IgD-negative memory B cell (primary cell): Measurements from ENCODE around the gene PDLIM1. TPM values are rescaled to one million over a fixed set of nuclear protein-coding genes. Genes with fewer than 3 reads are reported as not detected.
A peak's percentile ranks its signal among the peaks of the same experiment; 100 is the strongest.

Experiments
- H3K27ac Mint-ChIP-seq, 3 donors: one replicate each; pipeline ENCODE4 v1.8.0; 2020 to 2022; ENCODE audit warnings: mild to moderate bottlenecking in 3 of 3, mixed read lengths in 3 of 3, moderate library complexity in 1 of 3
- H3K27me3 Mint-ChIP-seq: one replicate; pipeline ENCODE4 v1.8.0; 2021; ENCODE audit warnings: mixed read lengths
- H3K36me3 Mint-ChIP-seq: one replicate; pipeline ENCODE4 v1.8.0; 2020; ENCODE audit warnings: mild to moderate bottlenecking, mixed read lengths
- H3K4me1 Mint-ChIP-seq, 3 donors: one replicate each; pipeline ENCODE4 v1.8.0; 2020 to 2022; ENCODE audit warnings: mixed read lengths in 3 of 3, mild to moderate bottlenecking in 1 of 3
- H3K4me3 Mint-ChIP-seq, 4 donors: one replicate each; pipeline ENCODE4 v1.8.0; 2020 to 2022; ENCODE audit warnings: mild to moderate bottlenecking in 4 of 4, mixed read lengths in 4 of 4, moderate library complexity in 3 of 4
- H3K9me3 Mint-ChIP-seq, 3 donors: one replicate each; pipeline ENCODE4 v1.8.0; 2020 to 2021; ENCODE audit warnings: mixed read lengths in 3 of 3, mild to moderate bottlenecking in 1 of 3
- polyA plus RNA-seq: library from polyadenylated mRNA; unstranded; fragments of 300-500 nt; fragmentation: Illumina TruSeq; gene quantifications from one replicate; pipeline ENCODE4 v1.2.3, GENCODE V29; 2021

The PDLIM1 gene
- polyA plus RNA-seq, 1 donor from 2014 or later: 357 TPM

DNA sequence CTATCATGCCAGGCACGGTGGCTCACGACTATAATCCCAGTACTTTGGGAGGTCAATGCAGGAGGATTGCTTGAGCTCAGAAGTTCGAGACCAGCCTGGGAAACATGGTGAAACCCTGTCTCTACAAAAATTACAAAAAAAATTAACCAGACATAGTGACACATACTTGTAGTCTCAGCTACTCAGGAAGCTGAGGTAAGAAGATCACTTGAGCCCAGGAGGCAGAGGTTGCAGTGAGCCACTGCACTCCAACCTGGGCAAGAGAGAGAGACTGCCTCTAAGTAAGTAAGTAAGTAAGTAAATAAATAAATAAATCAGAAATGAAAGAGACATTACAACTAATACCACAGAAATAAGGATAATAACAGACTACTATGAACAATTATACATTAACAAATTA lies 36.2 kb downstream of the PDLIM1 start:
- Mint-ChIP-seq H3K4me1 (peaks cover 13 to 32% (median 21%) of the 10 kb centered on the region in 3 donors), H3K9me3 (peaks cover 0 to 8% (median 5%) of the 10 kb centered on the region in 3 donors), H3K4me3 (peak overlapping the region in 2 of 4 donors; percentile 39 to 53), H3K36me3 (peaks cover 13% of the 10 kb centered on the region), H3K27me3 (no peaks in the 10 kb centered on the region), H3K27ac (peak overlapping the region in 1 of 3 donors; percentile 33)

DNA sequence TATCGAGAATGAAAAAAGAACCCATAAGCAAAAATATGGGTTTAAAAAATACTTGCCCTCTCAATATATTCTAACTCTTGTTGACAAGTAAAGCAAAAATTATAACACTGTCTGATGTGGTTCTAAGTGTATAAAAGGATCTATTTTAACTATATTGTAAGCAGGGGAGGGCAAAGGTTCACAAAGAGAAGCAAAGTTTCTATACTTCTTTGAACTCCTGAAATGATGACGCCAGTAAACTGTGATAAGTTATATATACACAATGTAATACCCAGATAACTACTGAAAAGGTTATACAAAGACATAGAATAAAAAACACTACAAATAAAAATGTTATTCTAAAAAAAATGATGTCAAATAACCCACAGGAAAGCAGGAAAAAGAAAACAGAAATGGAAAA lies 37.1 kb downstream of the PDLIM1 start:
- peaks cover 14 to 32% (median 23%) of the 10 kb centered on the region in 3 donors for H3K4me1 Mint-ChIP-seq
- peak overlapping the region in 1 of 3 donors; percentile 91 for H3K27ac Mint-ChIP-seq
- no peaks in the 10 kb centered on the region for H3K27me3 Mint-ChIP-seq
- H3K9me3 Mint-ChIP-seq: peaks cover 0 to 8% (median 7%) of the 10 kb centered on the region in 3 donors
- no peak overlapping the region for H3K4me3 Mint-ChIP-seq
- H3K36me3 Mint-ChIP-seq: peaks cover 13% of the 10 kb centered on the region

DNA sequence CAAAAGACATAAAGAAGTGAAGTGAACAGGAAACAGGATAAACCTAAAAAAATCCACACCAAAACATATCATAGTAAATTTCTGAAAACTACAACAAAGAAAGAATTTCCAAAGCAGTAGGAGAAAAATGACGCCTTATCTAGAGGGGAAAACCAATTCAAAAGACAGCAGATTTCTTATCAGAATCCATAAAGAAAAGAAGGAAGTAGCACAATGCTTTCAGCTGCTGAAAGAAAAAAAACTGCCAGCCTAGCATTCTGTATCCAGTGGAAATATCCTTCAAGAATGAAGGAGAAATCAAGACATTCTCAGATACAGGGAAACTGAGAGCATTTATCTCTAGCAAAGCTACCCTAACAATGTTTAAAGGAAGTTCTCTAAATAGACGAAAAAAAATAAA lies 37.8 kb downstream of the PDLIM1 start:
- Mint-ChIP-seq H3K36me3 (peaks cover 11% of the 10 kb centered on the region), H3K27ac (peak overlapping the region in 1 of 3 donors; percentile 91), H3K4me3 (peak overlapping the region in 1 of 4 donors; percentile 53), H3K9me3 (peaks cover 0 to 8% (median 7%) of the 10 kb centered on the region in 3 donors), H3K27me3 (no peaks in the 10 kb centered on the region), H3K4me1 (peaks cover 14 to 35% (median 23%) of the 10 kb centered on the region in 3 donors)

DNA sequence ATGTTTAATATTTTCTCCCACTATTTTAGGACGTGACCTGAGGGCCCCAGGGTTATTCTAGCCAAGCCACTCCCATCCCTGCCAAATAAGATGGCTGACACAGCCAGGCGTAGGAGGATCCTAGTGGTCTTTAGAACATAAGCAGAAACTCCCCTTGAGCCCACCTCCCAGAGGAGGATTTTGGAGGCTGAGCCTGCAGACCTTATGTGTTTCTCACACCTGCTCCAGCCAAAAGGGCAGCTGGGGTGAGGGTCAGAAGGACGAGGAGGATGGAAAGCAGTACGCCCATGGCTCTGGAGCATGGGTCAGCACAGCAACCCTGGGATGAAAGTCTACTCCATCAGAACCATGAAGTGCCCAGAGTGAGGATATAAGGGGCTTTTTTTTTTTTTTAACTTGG lies 39.9 kb downstream of the PDLIM1 start:
- H3K4me1 Mint-ChIP-seq: peaks cover 21 to 48% (median 27%) of the 10 kb centered on the region in 3 donors
- no peak overlapping the region for H3K27ac Mint-ChIP-seq
- H3K36me3 Mint-ChIP-seq: peaks cover 2% of the 10 kb centered on the region
- peak overlapping the region in 1 of 4 donors; percentile 51 for H3K4me3 Mint-ChIP-seq
- H3K9me3 Mint-ChIP-seq: peaks cover 0 to 2% (median 0%) of the 10 kb centered on the region in 3 donors
- no peaks in the 10 kb centered on the region for H3K27me3 Mint-ChIP-seq

DNA sequence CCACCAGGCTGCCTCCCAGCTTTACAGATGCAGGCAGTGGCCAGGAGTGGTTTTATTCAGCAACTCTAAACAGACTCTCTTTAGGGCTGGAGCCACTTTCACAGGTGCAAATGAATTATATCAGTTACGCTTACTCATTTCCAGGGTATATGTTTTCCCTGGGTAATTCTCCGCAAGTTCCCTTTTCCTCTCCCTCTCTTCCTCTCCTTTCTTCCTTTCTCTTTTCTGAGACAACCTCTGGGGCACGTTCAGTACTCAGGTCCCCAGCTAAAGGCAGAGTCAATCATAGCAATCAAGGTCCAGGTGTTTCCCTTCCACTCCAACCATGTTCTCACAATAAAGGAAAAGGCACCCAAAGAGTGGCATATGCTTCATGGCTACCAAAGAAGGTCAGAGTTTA lies 41.3 kb downstream of the PDLIM1 start:
- Mint-ChIP-seq H3K27me3 (no peaks in the 10 kb centered on the region), H3K9me3 (peaks cover 0 to 1% (median 0%) of the 10 kb centered on the region in 3 donors), H3K4me3 (no peak overlapping the region), H3K4me1 (peaks cover 20 to 44% (median 24%) of the 10 kb centered on the region in 3 donors), H3K36me3 (peaks cover 5% of the 10 kb centered on the region), H3K27ac (peak overlapping the region in 2 of 3 donors; percentile 62 to 78)

DNA sequence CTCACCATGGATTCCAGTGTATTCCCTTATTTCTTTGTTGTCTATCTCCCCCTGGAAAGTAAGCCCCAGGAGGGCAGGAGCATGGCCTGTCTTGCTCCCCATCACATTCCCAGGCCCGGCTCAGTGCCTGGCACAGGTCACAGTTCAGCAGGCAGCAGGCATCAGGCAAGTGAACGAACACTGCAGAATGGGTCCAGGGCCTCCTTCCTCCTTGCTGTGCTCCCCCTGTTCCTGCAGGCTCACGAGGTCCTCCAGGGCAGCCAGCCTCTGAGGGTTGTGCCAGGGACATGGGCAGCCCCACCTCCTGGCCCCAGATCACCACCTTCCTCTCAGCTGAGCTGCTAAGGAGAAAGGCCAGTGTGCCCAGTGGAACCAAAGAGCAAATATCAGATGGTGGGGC lies 41.8 kb downstream of the PDLIM1 start:
- Mint-ChIP-seq H3K27me3 (no peaks in the 10 kb centered on the region), H3K9me3 (peaks cover 0 to 1% (median 0%) of the 10 kb centered on the region in 3 donors), H3K36me3 (peaks cover 5% of the 10 kb centered on the region), H3K4me3 (peak overlapping the region in 1 of 4 donors; percentile 64), H3K27ac (peak overlapping the region in 2 of 3 donors; percentile 43 to 88), H3K4me1 (peaks cover 21 to 43% (median 22%) of the 10 kb centered on the region in 3 donors)

DNA sequence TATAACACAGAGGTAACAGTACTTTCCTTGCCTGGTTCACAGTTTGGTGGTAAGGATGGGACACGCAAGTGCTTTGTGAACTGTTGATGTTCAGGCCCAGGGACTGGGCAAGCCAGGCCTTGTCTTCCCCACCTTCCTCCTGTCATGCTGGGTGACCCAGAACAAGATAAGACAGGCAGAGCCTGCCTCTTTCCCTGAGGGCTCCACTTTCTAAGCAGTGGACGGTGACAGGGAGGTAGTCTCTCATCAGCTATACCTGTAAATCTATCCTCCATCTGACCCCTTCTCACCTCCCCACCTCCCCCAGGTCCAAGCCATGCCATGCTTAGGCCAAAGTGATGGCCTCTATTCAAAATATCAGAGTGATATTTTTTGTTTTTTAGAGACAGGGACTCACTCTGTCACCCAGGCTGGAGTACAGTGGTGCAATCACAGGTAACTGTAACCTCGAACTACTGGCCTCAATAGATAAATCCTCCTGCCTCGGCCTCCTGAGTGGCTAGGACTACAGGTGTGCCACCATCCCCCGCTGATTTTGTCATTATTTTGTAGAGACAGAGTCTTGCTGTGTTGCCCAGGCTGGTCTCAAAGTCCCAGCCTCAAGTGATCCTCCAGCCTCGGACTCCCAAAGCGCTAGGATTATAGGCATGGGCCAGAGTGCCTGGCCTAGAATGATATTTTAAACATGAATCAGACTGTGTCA lies 42.8 kb downstream of the PDLIM1 start:
- H3K27me3 Mint-ChIP-seq: no peaks in the 10 kb centered on the region
- peak overlapping the region; percentile 64 to 91 (median 65) for H3K27ac Mint-ChIP-seq
- H3K36me3 Mint-ChIP-seq: peaks cover 5% of the 10 kb centered on the region
- H3K4me3 Mint-ChIP-seq: no peak overlapping the region
- peaks cover 21 to 35% (median 21%) of the 10 kb centered on the region in 3 donors for H3K4me1 Mint-ChIP-seq
- H3K9me3 Mint-ChIP-seq: peaks cover 0 to 1% (median 0%) of the 10 kb centered on the region in 3 donors

DNA sequence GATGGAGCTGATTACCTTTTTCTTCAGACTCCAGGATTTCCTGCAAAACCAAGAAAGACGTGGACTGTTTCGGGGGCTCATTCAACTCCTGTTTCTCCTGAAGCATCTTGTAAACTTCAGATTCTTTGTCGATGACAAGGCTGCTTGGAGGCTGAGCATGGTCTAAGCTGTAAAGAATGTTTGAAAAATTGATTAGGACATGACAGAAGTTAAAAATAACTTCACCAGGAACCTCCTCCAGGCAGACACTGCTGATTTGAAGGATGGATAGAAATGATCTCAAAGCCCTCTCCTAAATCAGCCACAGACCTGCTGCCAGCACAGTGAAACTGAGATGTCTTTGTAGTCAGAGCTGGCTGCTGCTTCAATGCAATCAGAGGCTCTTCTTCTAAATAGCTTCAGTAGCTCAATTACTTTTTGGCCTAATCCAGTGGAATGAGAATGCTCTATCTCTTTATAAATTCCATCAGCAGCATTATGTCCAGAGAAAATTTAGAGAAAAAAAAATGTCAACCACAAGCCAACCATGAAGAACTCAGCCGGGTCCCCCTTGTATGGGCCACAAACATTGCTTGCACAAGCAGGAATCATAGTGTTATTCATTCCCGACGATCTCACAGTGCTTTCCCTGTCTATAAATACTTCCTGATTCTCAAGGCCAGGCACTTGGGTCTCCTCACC lies 43.5 kb downstream of the PDLIM1 start:
- Mint-ChIP-seq H3K4me3 (no peak overlapping the region), H3K36me3 (peaks cover 5% of the 10 kb centered on the region), H3K27me3 (no peaks in the 10 kb centered on the region), H3K9me3 (peaks cover 0 to 1% (median 0%) of the 10 kb centered on the region in 3 donors), H3K27ac (peak overlapping the region; percentile 64 to 91 (median 65)), H3K4me1 (peaks cover 16 to 28% (median 18%) of the 10 kb centered on the region in 3 donors)

DNA sequence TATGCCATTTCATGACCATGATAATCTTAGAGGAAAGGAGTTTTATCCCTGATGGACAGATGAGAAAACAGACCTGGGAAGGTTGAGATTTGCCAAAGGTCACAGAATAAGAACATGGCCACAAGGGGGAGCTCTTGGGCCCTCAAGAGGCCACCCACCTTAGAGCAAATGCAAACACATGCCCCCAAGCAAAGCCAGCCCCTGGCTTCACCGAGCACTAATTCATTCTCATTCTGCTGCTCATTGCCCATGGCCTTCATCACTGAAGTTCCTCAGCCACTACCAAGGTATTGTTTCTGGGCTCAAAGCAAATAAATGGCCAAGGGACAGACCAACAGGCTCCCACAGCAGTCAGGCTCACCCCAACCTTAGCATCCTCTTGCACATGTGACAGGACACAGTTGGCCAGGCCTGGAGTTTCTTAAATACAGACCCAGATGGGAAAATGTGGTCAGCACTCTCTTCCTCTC lies 44.2 kb downstream of the PDLIM1 start:
- Mint-ChIP-seq H3K4me1 (peaks cover 16 to 23% (median 18%) of the 10 kb centered on the region in 3 donors), H3K27ac (peak overlapping the region; percentile 64 to 91 (median 65)), H3K9me3 (peaks cover 0 to 1% (median 0%) of the 10 kb centered on the region in 3 donors), H3K4me3 (no peak overlapping the region), H3K27me3 (no peaks in the 10 kb centered on the region), H3K36me3 (peaks cover 5% of the 10 kb centered on the region)

DNA sequence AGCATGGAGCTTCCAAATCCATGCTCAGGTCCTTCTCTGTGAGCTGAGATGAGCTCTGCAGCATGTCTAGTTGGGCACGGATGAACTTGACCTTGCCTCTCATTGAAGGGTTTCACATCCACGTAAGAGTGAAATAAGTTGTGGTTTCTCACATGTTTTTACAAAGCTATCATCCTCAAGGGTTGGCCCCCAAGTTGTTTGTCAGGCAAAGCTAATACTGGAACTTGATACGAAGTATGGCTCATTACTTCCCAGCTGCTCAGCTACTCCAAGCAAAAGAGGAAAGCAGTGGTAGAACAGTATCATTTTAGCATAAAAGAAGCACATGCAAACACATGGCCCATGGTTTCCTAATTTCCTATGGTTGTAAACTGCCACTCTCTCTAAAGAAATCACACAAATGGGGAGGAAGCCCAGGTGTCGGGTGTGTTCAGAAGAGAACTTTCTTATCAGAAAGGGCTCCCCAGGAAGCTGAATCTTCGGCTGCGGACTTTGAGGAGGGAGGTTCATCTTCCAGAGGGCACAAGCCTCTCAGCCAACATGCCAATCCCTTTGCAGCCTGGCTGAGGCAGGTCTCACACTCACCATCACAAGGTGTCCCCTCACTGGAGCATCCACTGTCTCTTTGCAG lies 45.3 kb downstream of the PDLIM1 start:
- Mint-ChIP-seq H3K27ac (peak overlapping the region in 1 of 3 donors; percentile 56), H3K27me3 (no peaks in the 10 kb centered on the region), H3K4me3 (peak overlapping the region in 1 of 4 donors; percentile 81), H3K4me1 (peaks cover 16 to 23% (median 18%) of the 10 kb centered on the region in 3 donors), H3K36me3 (peaks cover 3% of the 10 kb centered on the region), H3K9me3 (peaks cover 0 to 1% (median 0%) of the 10 kb centered on the region in 3 donors)

DNA sequence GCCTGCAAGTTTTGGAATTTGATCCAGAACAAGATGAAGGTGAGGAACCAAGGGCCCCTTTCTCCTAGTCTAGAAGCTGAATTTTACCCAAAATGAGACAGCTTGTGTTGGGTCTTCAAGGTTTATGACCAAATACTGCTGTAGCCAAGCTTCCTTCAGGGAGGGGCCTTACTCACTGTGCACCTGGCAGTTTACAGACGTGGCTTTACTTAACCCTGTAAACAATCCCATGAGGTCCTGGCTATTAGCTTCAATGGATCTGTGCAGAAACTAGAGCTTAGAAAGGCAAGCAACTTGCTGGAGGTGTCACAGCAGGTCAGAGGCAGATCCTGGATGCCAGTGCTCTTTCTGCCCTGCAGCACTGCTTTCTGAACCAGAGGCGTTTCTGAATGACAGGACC lies 46.7 kb downstream of the PDLIM1 start:
- peaks cover 8% of the 10 kb centered on the region for H3K36me3 Mint-ChIP-seq
- peaks cover 14 to 23% (median 17%) of the 10 kb centered on the region in 3 donors for H3K4me1 Mint-ChIP-seq
- H3K27me3 Mint-ChIP-seq: no peaks in the 10 kb centered on the region
- H3K4me3 Mint-ChIP-seq: no peak overlapping the region
- no peak overlapping the region for H3K27ac Mint-ChIP-seq
- peaks cover 0 to 3% (median 1%) of the 10 kb centered on the region in 3 donors for H3K9me3 Mint-ChIP-seq

DNA sequence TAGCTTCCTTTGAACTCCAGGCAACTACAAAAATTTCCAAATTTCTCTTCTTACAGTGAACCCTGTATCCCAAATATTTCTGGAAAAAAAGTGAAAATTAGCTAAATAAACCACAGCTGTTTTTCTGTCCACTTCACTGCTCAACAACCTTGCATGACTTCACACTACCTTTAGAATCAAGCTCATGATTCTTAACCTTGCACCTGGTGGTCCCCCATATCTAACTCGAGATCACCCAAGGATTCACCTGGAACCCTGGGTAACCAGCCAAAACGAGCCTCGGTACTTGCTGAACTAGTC lies 47.5 kb downstream of the PDLIM1 start:
- no peaks in the 10 kb centered on the region for H3K27me3 Mint-ChIP-seq
- no peak overlapping the region for H3K4me3 Mint-ChIP-seq
- no peak overlapping the region for H3K27ac Mint-ChIP-seq
- H3K36me3 Mint-ChIP-seq: peaks cover 8% of the 10 kb centered on the region
- peaks cover 14 to 22% (median 17%) of the 10 kb centered on the region in 3 donors for H3K4me1 Mint-ChIP-seq
- H3K9me3 Mint-ChIP-seq: peaks cover 0 to 3% (median 0%) of the 10 kb centered on the region in 3 donors

DNA sequence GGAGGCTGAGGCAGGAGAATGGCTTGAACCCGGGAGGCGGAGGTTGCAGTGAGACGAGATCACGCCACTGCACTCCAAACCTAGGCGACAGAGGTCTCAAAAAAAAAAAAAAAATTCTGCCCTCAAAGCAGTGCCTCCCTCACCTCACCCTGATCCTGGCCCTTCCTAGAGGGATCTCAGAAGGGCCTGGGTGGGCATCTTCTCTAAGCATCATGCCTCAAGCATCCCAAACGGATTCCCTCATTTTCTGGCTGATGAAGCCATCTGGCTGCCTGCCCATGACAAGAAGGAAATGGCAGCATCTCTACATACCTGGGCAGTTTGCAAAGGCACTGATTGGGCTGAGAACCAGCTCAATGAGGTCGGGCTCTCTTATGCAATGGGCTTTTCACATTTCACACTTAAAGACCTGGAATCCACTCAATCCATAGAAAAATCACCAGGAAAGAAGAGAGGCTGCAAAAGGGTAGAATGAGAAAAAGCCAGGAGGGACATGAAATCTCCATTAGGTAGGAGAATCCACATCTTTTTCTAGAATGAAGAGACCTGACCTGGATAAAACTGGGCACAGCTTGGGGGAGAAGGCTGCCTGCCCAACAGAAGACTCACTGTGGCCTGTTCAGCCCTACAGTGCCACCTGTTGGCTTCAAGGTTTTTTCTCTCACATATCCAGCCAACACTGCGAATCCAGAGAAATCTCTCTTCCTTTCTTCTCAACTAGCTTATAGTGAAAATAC lies 48.1 kb downstream of the PDLIM1 start:
- H3K9me3 Mint-ChIP-seq: peaks cover 0 to 3% (median 0%) of the 10 kb centered on the region in 3 donors
- H3K4me1 Mint-ChIP-seq: peaks cover 14 to 17% (median 17%) of the 10 kb centered on the region in 3 donors
- no peak overlapping the region for H3K27ac Mint-ChIP-seq
- peaks cover 8% of the 10 kb centered on the region for H3K36me3 Mint-ChIP-seq
- no peak overlapping the region for H3K4me3 Mint-ChIP-seq
- no peaks in the 10 kb centered on the region for H3K27me3 Mint-ChIP-seq

DNA sequence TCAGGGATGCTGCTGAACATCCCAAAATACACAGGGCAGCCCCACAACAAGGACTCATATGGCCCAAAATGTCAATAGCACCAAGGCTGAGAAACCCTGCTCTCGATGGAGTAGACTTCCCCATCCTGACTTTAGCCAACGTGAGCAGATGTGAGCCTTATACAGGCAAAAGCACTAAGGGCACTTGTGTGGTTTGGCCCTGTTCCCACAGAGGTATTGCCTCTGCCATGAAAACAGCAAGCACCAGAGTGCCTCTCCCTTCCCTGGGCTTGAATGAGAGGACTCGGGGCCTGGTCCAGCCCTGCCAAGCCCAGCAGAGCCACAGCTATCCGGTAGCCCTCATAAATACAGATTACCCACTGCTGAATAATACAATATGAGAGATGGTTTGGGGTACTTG lies 49.3 kb downstream of the PDLIM1 start:
- no peak overlapping the region for H3K27ac Mint-ChIP-seq
- no peak overlapping the region for H3K4me3 Mint-ChIP-seq
- H3K9me3 Mint-ChIP-seq: peaks cover 0 to 3% (median 0%) of the 10 kb centered on the region in 3 donors
- H3K27me3 Mint-ChIP-seq: no peaks in the 10 kb centered on the region
- H3K4me1 Mint-ChIP-seq: peaks cover 8 to 12% (median 12%) of the 10 kb centered on the region in 3 donors
- peaks cover 11% of the 10 kb centered on the region for H3K36me3 Mint-ChIP-seq
